ENCODE measurements around the gene CACNA1B.

Gene CACNA1B

GRCh38 chr9:138149672-138150656 is 272.4 kb downstream of the CACNA1B start:
- TF ChIP-seq RAD21 (IDR thresholded peaks at IDR 0.05; ENCODE audit: low read depth): peak; percentile 26; the same call in 1 of the 2 replicates

All from Ishikawa (cell line).